WERI-Rb-1 (cell line): ENCODE data around the gene SQSTM1.

Experiments used
- DNase-seq: peaks from one replicate; pipeline ENCODE4 v3.0.0-alpha.2; 2020
- H3K27ac ChIP-seq: fragments of 250-450 bp; sonication (Bioruptor Pico); 2 replicates; pipeline ENCODE4 v1.5.1; 2020; ENCODE audit warnings: mild to moderate bottlenecking, moderate library complexity
- H3K27me3 ChIP-seq: fragments of 250-450 bp; sonication (Bioruptor Pico); 2 replicates; pipeline ENCODE4 v1.5.1; 2021; ENCODE audit warnings: mild to moderate bottlenecking, low read depth, moderate library complexity; ENCODE audit not compliant: insufficient read depth, severe bottlenecking
- H3K36me3 ChIP-seq: fragments of 250-450 bp; sonication (Bioruptor Pico); 2 replicates; pipeline ENCODE4 v1.5.1; 2020; ENCODE audit warnings: mild to moderate bottlenecking, moderate library complexity
- H3K4me3 ChIP-seq: 2 replicates; pipeline ENCODE4 v1.5.1; 2011; ENCODE audit warnings: low read depth, mild to moderate bottlenecking, control low read depth, low read length
- H3K9me3 ChIP-seq: fragments of 250-450 bp; sonication (Bioruptor Pico); 2 replicates; pipeline ENCODE4 v1.5.1; 2021; ENCODE audit warnings: mild to moderate bottlenecking, moderate library complexity; ENCODE audit not compliant: severe bottlenecking
- TF ChIP-seq, protein P1 (sequence below): IDR thresholded peaks from 2 replicates; pipeline ENCODE4 v1.5.1; 2011; ENCODE audit warnings: low read depth, mild to moderate bottlenecking, control low read depth, inconsistent platforms, low read length

The SQSTM1 gene

DNA sequence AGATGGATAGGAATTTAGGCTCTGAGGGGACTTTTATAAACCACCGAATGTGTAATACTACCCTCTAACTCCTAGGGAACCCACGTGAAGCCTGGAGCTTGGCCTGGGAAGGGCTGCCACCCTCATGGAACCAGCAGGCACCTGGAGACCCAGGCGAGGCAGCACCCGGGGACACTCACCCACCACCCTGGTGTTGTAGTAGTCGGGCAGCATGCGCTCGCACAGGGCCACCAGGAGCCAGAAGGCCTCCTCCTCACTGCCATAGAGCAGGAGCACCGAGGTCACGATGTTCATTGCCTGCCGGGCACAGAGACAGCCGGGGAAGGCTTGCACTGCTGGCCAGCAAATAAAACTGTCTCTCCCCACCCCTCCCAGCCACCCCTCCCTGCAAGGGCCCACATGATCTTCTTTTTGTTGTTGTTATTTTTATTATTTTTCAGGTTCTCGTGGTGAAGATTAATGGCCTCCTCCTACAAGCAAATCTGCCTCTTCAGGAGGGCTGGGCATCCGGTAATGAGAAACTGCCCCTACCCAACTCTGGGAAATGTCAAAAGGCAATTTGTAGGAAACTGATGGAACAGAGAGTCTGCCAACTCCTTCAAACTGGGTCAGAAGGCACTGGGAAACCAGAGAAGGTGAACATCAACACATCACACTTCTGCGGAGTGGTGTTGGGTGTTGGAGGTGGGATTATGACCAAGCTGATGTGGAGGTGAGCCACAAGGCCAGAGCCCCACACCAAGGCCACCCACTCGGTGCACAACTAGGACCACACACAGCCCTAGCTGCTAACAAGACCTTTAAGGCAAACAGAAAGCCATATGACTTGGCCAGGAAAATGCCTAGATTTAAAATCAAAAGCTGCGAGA is 55.3 kb downstream of the SQSTM1 start:
- H3K36me3 ChIP-seq: 0 out of 2 replicates have a peak, but pooled peaks cover 4% of the 10 kb centered on the region

DNA sequence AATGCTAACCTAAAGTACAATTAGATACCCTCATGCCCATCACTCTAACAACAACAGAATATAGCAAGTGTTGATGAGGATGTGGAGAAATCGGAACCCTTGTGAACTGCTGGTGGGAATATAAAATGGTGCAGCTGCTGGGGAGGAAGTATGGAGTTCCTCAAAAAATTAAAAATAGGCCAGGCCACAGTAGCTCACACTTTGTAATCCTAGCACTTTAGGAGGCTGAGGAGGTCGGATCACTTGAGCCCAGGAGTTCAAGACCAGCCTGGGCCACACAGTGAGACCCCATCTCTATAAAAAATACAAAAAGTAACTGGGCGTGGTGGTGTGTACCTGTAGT is 55.9 kb downstream of the SQSTM1 start:
- Histone ChIP-seq H3K4me3 (no peak overlapping the region), H3K27ac (no peak overlapping the region), H3K27me3 (no peaks in the 10 kb centered on the region), H3K36me3 (no peaks in the 10 kb centered on the region), H3K9me3 (no peaks in the 10 kb centered on the region)
- TF ChIP-seq, protein P1, sequence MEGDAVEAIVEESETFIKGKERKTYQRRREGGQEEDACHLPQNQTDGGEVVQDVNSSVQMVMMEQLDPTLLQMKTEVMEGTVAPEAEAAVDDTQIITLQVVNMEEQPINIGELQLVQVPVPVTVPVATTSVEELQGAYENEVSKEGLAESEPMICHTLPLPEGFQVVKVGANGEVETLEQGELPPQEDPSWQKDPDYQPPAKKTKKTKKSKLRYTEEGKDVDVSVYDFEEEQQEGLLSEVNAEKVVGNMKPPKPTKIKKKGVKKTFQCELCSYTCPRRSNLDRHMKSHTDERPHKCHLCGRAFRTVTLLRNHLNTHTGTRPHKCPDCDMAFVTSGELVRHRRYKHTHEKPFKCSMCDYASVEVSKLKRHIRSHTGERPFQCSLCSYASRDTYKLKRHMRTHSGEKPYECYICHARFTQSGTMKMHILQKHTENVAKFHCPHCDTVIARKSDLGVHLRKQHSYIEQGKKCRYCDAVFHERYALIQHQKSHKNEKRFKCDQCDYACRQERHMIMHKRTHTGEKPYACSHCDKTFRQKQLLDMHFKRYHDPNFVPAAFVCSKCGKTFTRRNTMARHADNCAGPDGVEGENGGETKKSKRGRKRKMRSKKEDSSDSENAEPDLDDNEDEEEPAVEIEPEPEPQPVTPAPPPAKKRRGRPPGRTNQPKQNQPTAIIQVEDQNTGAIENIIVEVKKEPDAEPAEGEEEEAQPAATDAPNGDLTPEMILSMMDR: no peak
- no peak for DNase-seq

More for the DNA sequence above, 55.3 kb downstream of the SQSTM1 start:
- no peak for DNase-seq
- Histone ChIP-seq H3K27me3 (no peaks in the 10 kb centered on the region), H3K4me3 (no peak overlapping the region), H3K9me3 (no peaks in the 10 kb centered on the region), H3K27ac (no peak overlapping the region)
- TF ChIP-seq, protein P1: no peak

DNA sequence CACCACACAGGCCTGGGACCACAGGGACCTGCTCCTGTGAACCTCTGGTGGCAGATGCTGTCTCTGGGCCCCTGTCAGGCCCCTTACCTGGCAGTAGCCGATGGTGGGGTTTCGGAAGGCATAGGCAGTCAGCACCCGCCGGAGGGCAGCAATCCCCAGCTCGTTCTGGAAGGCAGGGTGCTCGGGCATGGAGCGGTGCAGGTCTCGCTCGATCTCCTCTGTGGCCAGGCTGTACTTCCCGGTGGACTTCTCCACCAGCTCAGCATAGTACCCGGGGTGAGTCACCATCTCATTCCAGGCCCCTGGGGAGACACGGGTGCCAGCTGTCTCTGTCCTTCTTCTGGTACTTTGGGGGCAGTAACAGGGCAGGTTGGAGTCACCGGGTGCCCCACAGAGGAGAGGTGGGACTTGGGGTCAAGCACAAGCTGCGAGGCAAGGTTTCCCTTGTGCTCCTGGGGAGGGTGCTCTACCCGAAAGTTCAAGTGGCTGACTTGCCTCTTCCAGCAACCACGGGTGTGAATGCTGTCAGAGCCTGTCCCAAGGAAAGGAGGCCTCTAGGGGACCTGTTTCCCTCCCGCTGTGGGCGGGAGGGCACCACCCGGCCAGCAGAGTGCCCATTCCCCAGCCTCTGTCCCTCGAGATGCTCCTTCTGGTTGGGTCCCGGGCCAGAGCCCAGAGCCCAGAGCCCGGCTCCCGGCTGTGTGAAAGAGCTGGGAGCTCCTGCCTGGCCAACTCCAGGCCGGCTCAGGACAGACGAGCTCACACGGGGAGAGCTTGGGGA is 57.7 kb downstream of the SQSTM1 start:
- no peak for DNase-seq
- peaks cover 7% of the 10 kb centered on the region; the same call in 1 of the 2 replicates for H3K36me3 ChIP-seq
- no peak overlapping the region for H3K27ac ChIP-seq
- H3K27me3 ChIP-seq: no peaks in the 10 kb centered on the region
- no peaks in the 10 kb centered on the region for H3K9me3 ChIP-seq
- no peak overlapping the region for H3K4me3 ChIP-seq
- TF ChIP-seq, protein P1: no peak

DNA sequence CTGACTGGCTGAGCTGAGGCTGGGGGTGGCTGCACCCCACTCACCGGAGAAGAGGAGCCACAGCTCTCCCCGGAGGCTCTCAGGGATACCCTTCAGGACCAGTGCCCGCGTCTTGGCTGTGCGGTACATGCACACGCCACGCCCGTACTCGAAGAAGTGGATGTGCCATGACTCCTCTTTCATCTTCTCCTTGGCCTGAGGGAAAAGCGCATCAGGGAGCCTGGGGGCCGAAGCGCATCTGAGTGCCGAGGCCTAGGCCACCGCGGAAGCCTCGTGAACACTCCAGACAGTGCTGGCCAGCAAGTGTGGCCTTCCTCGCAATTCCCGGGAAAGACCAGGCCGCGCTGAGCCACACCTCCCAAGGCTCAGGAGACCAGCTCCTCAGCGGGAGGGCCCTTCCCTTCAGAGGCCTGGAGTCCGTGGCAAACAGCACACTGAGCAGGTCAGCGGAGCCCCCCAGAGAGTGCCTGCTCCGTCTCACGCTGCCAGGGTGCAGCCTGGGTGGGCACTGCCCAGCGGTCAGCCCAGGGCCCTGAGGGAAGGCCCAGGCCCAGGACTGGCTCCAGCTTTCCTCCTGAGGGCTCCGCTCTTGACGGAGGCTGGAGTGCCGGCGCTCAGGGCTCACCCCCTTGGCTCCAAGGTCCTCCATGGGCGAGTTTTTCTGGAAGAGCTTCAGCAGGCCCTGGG is 58.4 kb downstream of the SQSTM1 start:
- Histone ChIP-seq H3K27me3 (no peaks in the 10 kb centered on the region), H3K27ac (no peak overlapping the region), H3K36me3 (peaks cover 10% of the 10 kb centered on the region; the same call in 1 of the 2 replicates), H3K4me3 (no peak overlapping the region), H3K9me3 (no peaks in the 10 kb centered on the region)
- DNase-seq: no peak
- TF ChIP-seq, protein P1: no peak

DNA sequence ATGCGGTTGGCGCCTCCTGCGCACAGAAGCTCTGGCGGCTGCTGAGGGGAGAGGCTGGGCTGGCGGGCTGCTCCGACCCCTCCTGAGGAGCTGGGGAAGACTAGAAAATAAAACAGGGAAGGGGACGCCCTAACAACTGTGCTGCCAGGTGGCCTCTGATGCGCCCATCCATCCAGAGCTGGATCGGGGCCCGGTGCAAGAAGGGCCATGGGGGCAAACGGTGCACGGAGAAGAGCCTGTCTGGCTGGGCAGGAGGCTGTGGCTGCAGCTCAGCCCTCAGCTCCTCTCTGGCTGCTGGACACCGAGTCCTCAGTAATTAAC is 58.9 kb downstream of the SQSTM1 start:
- H3K27me3 ChIP-seq: no peaks in the 10 kb centered on the region
- H3K9me3 ChIP-seq: no peaks in the 10 kb centered on the region
- peaks cover 10% of the 10 kb centered on the region; the same call in 1 of the 2 replicates for H3K36me3 ChIP-seq
- TF ChIP-seq, protein P1: no peak
- no peak for DNase-seq
- H3K27ac ChIP-seq: no peak overlapping the region
- H3K4me3 ChIP-seq: no peak overlapping the region
